Measurements from ENCODE around the gene RNF215.

- no peak for TF ChIP-seq EZH2 (IDR thresholded peaks at IDR 0.05; ENCODE audit: borderline replicate concordance)
- no peak for TF ChIP-seq CTCF (IDR thresholded peaks at IDR 0.05; ENCODE audit: poor library complexity)
- no peak for TF ChIP-seq EZH2phosphoT487 (IDR thresholded peaks at IDR 0.05; ENCODE audit: low read depth, severe bottlenecking, unreplicated experiment)
Observed at GRCh38 chr22:30368420-30368819, 18.8 kb downstream of the RNF215 start.

All from hepatocyte (in vitro differentiated cells).